ENCODE data around the gene NUSAP1. TPM values are rescaled to one million over a fixed set of nuclear protein-coding genes. Genes with fewer than 3 reads are reported as not detected.

Gene NUSAP1
- total RNA-seq, 2 experiments from 2014 or later, result 293 to 411 TPM

- POLR2A ChIA-PET, result no interaction called here
- H3K4me3 ChIP-seq (ENCODE audit: low read depth, low read length, poor library complexity, severe bottlenecking), result no peak overlapping the region
- TF ChIP-seq EZH2phosphoT487 (IDR thresholded peaks at IDR 0.05; ENCODE audit: borderline replicate concordance, low read depth, low read length), result no peak
- TF ChIP-seq, protein P1, sequence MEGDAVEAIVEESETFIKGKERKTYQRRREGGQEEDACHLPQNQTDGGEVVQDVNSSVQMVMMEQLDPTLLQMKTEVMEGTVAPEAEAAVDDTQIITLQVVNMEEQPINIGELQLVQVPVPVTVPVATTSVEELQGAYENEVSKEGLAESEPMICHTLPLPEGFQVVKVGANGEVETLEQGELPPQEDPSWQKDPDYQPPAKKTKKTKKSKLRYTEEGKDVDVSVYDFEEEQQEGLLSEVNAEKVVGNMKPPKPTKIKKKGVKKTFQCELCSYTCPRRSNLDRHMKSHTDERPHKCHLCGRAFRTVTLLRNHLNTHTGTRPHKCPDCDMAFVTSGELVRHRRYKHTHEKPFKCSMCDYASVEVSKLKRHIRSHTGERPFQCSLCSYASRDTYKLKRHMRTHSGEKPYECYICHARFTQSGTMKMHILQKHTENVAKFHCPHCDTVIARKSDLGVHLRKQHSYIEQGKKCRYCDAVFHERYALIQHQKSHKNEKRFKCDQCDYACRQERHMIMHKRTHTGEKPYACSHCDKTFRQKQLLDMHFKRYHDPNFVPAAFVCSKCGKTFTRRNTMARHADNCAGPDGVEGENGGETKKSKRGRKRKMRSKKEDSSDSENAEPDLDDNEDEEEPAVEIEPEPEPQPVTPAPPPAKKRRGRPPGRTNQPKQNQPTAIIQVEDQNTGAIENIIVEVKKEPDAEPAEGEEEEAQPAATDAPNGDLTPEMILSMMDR (conservative IDR thresholded peaks at IDR 0.05; ENCODE audit: low read length), result no peak
- H3K4me1 ChIP-seq (ENCODE audit: insufficient read depth, low read length, poor library complexity, severe bottlenecking), result no peaks in the 10 kb centered on the region
- H4K20me1 ChIP-seq (ENCODE audit: insufficient read depth, low read length), result no peaks in the 10 kb centered on the region
- no peak for DNase-seq (ENCODE audit: low spot score)
- BruUV-seq (replicated peaks), result no TSS peak
- H2AFZ ChIP-seq (ENCODE audit: low read length), result no peak overlapping the region
- H3K4me2 ChIP-seq (ENCODE audit: low read length), result no peak overlapping the region
- peaks cover 2% of the 10 kb centered on the region; the same call in 1 of the 2 replicates for H3K79me2 ChIP-seq (ENCODE audit: insufficient read depth, low read depth, low read length)
- intact Hi-C loops (cut with micrococcal nuclease; ENCODE audit: unreplicated experiment), result no loop called here
- CTCF ChIA-PET (ENCODE audit: unreplicated experiment), result no interaction called here
- peaks cover 74% of the 10 kb centered on the region for H3K36me3 ChIP-seq (ENCODE audit: insufficient read depth, low read length)
- H3K27ac ChIP-seq (ENCODE audit: low read depth, low read length, poor library complexity, severe bottlenecking), result no peak overlapping the region
- H3K9me3 ChIP-seq (ENCODE audit: low read length), result no peaks in the 10 kb centered on the region
- no peaks in the 10 kb centered on the region for H3K9me2 ChIP-seq (ENCODE audit: insufficient read depth, low read length)
Measured at GRCh38 chr15:41301587-41301986, 31.1 kb upstream of the NUSAP1 start.

GRCh38 chr15:41304149-41304770 lies 28.4 kb upstream of the NUSAP1 start:
- POLR2A ChIA-PET, result no interaction called here
- Histone ChIP-seq H3K4me1 (ENCODE audit: insufficient read depth, low read length, poor library complexity, severe bottlenecking) (no peaks in the 10 kb centered on the region), H3K4me3 (ENCODE audit: low read depth, low read length, poor library complexity, severe bottlenecking) (no peak overlapping the region), H4K20me1 (ENCODE audit: insufficient read depth, low read length) (no peaks in the 10 kb centered on the region), H3K9me3 (ENCODE audit: low read length) (no peaks in the 10 kb centered on the region), H3K4me2 (ENCODE audit: low read length) (no peak overlapping the region), H3K36me3 (ENCODE audit: insufficient read depth, low read length) (peaks cover 67% of the 10 kb centered on the region), H3K27ac (ENCODE audit: low read depth, low read length, poor library complexity, severe bottlenecking) (no peak overlapping the region), H2AFZ (ENCODE audit: low read length) (no peak overlapping the region), H3K9me2 (ENCODE audit: insufficient read depth, low read length) (no peaks in the 10 kb centered on the region), H3K79me2 (ENCODE audit: insufficient read depth, low read depth, low read length) (no peaks in the 10 kb centered on the region)
- DNase-seq (ENCODE audit: low spot score), result no peak
- BruUV-seq (replicated peaks), result TSS peak; percentile 15
- intact Hi-C loops (cut with micrococcal nuclease; ENCODE audit: unreplicated experiment), result no loop called here
- TF ChIP-seq EZH2phosphoT487 (IDR thresholded peaks at IDR 0.05; ENCODE audit: borderline replicate concordance, low read depth, low read length), result no peak
- TF ChIP-seq, protein P1 (conservative IDR thresholded peaks at IDR 0.05; ENCODE audit: low read length), result no peak
- CTCF ChIA-PET (ENCODE audit: unreplicated experiment), result no interaction called here

- ChIA-PET POLR2A (interaction anchor here (0.5 to 1.0 kb wide), 3 partner anchors 9 to 18 kb away, joined by 3 to 4 read pairs (median 3); no protein-coding TSS in a partner anchor), CTCF (ENCODE audit: unreplicated experiment) (no interaction called here)
- Histone ChIP-seq H3K4me2 (ENCODE audit: low read length) (no peak overlapping the region), H3K9me2 (ENCODE audit: insufficient read depth, low read length) (no peaks in the 10 kb centered on the region), H3K36me3 (ENCODE audit: insufficient read depth, low read length) (peaks cover 58% of the 10 kb centered on the region), H3K4me1 (ENCODE audit: insufficient read depth, low read length, poor library complexity, severe bottlenecking) (no peaks in the 10 kb centered on the region), H2AFZ (ENCODE audit: low read length) (no peak overlapping the region), H3K79me2 (ENCODE audit: insufficient read depth, low read depth, low read length) (no peaks in the 10 kb centered on the region), H3K4me3 (ENCODE audit: low read depth, low read length, poor library complexity, severe bottlenecking) (no peak overlapping the region), H4K20me1 (ENCODE audit: insufficient read depth, low read length) (no peaks in the 10 kb centered on the region), H3K27ac (ENCODE audit: low read depth, low read length, poor library complexity, severe bottlenecking) (no peak overlapping the region), H3K9me3 (ENCODE audit: low read length) (no peaks in the 10 kb centered on the region)
- TF ChIP-seq, protein P1 (conservative IDR thresholded peaks at IDR 0.05; ENCODE audit: low read length), result no peak
- TF ChIP-seq EZH2phosphoT487 (IDR thresholded peaks at IDR 0.05; ENCODE audit: borderline replicate concordance, low read depth, low read length), result no peak
- BruUV-seq (replicated peaks), result no TSS peak
- intact Hi-C loops (cut with micrococcal nuclease; ENCODE audit: unreplicated experiment), result no loop called here
- DNase-seq (ENCODE audit: low spot score), result no peak
Measured at GRCh38 chr15:41307679-41308078, 25.0 kb upstream of the NUSAP1 start.

All from OCI-LY7 (cell line).